ENCODE data around the gene MPO.

Gene MPO

DNA sequence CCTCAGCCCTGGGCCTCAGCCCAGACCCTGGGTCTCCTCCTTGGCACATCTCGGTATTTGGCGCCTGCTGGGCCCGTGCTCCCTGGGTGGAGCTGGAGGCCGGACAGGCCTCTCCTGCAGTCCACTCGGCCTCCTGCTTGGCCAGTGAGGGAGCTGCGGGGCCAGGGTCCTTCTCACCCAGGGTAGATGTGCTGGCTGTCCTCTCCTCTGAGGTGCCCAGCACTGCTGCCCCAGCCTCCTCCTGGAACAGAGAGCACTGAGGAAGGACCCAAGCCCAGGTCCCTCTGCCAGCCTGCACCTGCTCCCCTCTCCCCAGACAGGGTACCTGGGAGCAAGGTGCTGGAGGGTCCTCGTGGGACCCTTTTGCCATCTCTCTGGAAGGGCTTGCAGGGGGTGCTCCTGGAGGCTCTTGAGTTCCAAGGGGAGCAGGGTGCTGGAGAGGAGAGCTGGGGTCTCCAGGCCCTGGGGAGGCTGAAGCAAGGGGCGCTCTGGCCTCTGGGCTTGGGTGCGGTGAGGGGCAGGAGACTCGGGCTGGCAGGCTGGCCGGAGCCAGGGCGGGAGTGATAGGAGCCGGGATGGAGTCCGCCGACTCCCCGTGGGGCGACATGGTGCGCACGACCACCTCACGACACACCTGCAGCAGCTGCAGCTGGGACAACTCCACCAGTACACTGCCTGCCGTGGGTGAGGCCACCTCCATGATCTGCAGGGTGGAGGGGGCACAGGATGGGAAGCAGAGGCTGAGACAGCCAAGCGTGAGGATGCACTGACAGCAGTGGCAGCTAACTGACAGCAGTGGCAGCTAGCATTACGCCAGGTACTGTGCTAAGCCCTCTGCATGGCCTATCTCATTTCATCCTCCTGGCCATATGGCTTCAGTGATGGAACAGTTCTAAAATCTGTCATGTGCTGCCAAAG is 30.0 kb upstream of the MPO start:
- 99% methylated on average over 21 of the region's 23 CpGs for WGBS (ENCODE audit: insufficient coverage)
- peaks cover 3 to 32% (median 7%) of the 10 kb centered on the region in 4 experiments for H3K4me1 ChIP-seq (ENCODE audit: control extremely low read depth in 1 of 4, control insufficient read depth in 4 of 4, insufficient read depth in 4 of 4, low read length in 3 of 4)
- H3K9me3 ChIP-seq (ENCODE audit: control extremely low read depth in 1 of 5, control insufficient read depth in 4 of 5, insufficient read depth in 2 of 5, low read depth in 1 of 5, low read length in 4 of 5): no peaks in the 10 kb centered on the region
- peaks cover 0 to 60% (median under 1%) of the 10 kb centered on the region in 4 experiments for H3K36me3 ChIP-seq (ENCODE audit: control insufficient read depth in 4 of 4, insufficient read depth in 4 of 4, low read length in 3 of 4)
- H3K27me3 ChIP-seq (replicated peaks in 2 of 5; ENCODE audit: control insufficient read depth in 4 of 5, insufficient read depth in 5 of 5, low read length in 4 of 5): no peaks in the 10 kb centered on the region
- ChIA-PET CTCF (interaction anchor here (1.5 to 1.7 kb wide), 2 partner anchors 11 to 34 kb away, joined by 4 to 5 read pairs; no protein-coding TSS in a partner anchor), POLR2A (no interaction called here)
- no peak overlapping the region for H3K4me3 ChIP-seq (ENCODE audit: control insufficient read depth in 1 of 7, extremely low read depth in 1 of 7, insufficient read depth in 4 of 7, low read depth in 2 of 7, low read length in 6 of 7)
- no peak overlapping the region for H3K27ac ChIP-seq (ENCODE audit: insufficient read depth in 1 of 2, low read depth in 1 of 2, low read length in 2 of 2, poor library complexity in 1 of 2, severe bottlenecking in 2 of 2)
- DNase-seq: no peak

DNA sequence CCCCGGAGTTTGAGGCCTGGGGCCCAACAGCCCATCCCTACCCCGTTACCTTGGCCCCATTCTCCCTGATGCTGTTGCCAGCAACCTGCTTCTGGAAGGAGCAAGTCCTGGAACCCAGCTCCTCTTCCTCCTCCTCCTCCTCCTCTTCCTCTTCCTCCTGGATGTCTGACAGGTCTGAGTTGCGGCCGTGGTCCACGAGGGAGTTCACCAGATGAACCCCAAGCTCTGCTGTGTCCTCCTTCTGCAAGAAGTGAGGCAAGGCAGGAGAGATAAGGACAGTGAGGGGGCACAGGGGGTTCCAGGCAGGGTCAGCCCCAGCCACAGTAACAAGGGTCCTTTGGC is 29.2 kb upstream of the MPO start:
- no peaks in the 10 kb centered on the region for H3K27me3 ChIP-seq (replicated peaks in 2 of 5; ENCODE audit: control insufficient read depth in 4 of 5, insufficient read depth in 5 of 5, low read length in 4 of 5)
- POLR2A ChIA-PET: no interaction called here
- WGBS (ENCODE audit: insufficient coverage): 100% methylated on average over 1 of the region's 5 CpGs
- no peak overlapping the region for H3K27ac ChIP-seq (ENCODE audit: insufficient read depth in 1 of 2, low read depth in 1 of 2, low read length in 2 of 2, poor library complexity in 1 of 2, severe bottlenecking in 2 of 2)
- peaks cover 0 to 52% (median 0%) of the 10 kb centered on the region in 4 experiments for H3K36me3 ChIP-seq (ENCODE audit: control insufficient read depth in 4 of 4, insufficient read depth in 4 of 4, low read length in 3 of 4)
- no peaks in the 10 kb centered on the region for H3K9me3 ChIP-seq (ENCODE audit: control extremely low read depth in 1 of 5, control insufficient read depth in 4 of 5, insufficient read depth in 2 of 5, low read depth in 1 of 5, low read length in 4 of 5)
- CTCF ChIA-PET: interaction anchor here (0.8 to 2.6 kb wide), 4 partner anchors 7 to 84 kb away, joined by 3 to 15 read pairs (median 4); no protein-coding TSS in a partner anchor
- peaks cover 3 to 36% (median 7%) of the 10 kb centered on the region in 4 experiments for H3K4me1 ChIP-seq (ENCODE audit: control extremely low read depth in 1 of 4, control insufficient read depth in 4 of 4, insufficient read depth in 4 of 4, low read length in 3 of 4)
- DNase-seq: no peak
- H3K4me3 ChIP-seq (ENCODE audit: control insufficient read depth in 1 of 7, extremely low read depth in 1 of 7, insufficient read depth in 4 of 7, low read depth in 2 of 7, low read length in 6 of 7): no peak overlapping the region

DNA sequence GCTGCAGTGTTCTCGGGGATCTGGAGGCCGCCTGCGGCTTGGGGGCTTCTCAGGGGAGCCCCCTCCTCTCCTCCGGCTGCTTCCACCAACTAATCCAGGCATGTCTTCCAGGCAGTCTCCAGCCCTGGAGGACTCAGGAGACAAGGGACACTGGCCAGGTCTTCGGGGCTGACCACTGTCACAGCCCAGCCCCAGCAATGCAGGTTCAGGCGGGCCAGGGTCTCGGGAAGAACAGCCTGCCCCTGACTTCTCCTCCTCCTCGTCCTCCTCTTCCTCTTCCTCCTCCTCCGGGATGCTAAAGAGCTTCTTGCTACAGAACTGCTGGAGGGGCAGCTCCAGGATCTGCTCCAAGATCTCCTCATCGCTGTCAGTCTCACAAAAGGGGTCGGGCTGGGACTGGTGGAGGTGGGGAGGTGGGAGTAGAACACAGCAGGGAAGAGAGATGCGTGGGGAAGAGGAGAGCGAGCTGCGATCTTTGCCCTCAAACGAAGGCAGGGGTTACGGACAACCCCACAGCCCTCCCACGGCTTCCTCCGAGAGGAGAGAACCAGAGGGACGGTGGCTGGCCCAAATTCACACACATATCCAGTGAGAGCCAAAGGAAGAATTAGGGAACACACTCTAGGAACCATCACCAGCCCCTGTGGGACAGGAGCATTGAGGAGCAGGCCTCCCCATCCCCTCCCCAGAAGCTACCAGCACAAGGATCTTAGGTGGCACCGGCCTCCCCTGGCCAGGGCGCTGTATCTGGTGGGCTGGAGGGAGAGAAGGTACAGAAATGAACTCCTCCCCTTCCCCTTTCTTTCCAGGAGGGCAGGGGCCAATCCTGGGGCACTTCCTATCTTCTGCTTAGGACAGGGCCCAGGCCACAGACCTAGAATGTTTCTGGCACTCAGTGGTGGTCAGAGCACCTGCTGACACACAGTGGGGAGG is 28.5 kb upstream of the MPO start:
- peaks cover 0 to 57% (median 0%) of the 10 kb centered on the region in 4 experiments for H3K36me3 ChIP-seq (ENCODE audit: control insufficient read depth in 4 of 4, insufficient read depth in 4 of 4, low read length in 3 of 4)
- ChIA-PET POLR2A (no interaction called here), CTCF (interaction anchor here (0.8 to 2.6 kb wide), 6 partner anchors 8 to 83 kb away, joined by 3 to 15 read pairs (median 4); no protein-coding TSS in a partner anchor)
- peaks cover 3 to 38% (median 7%) of the 10 kb centered on the region in 4 experiments for H3K4me1 ChIP-seq (ENCODE audit: control extremely low read depth in 1 of 4, control insufficient read depth in 4 of 4, insufficient read depth in 4 of 4, low read length in 3 of 4)
- no peaks in the 10 kb centered on the region for H3K27me3 ChIP-seq (replicated peaks in 2 of 5; ENCODE audit: control insufficient read depth in 4 of 5, insufficient read depth in 5 of 5, low read length in 4 of 5)
- no peak overlapping the region for H3K4me3 ChIP-seq (ENCODE audit: control insufficient read depth in 1 of 7, extremely low read depth in 1 of 7, insufficient read depth in 4 of 7, low read depth in 2 of 7, low read length in 6 of 7)
- no peak for DNase-seq
- no peak overlapping the region for H3K27ac ChIP-seq (ENCODE audit: insufficient read depth in 1 of 2, low read depth in 1 of 2, low read length in 2 of 2, poor library complexity in 1 of 2, severe bottlenecking in 2 of 2)
- 98% methylated on average over 13 of the region's 21 CpGs for WGBS (ENCODE audit: insufficient coverage)
- H3K9me3 ChIP-seq (ENCODE audit: control extremely low read depth in 1 of 5, control insufficient read depth in 4 of 5, insufficient read depth in 2 of 5, low read depth in 1 of 5, low read length in 4 of 5): no peaks in the 10 kb centered on the region

DNA sequence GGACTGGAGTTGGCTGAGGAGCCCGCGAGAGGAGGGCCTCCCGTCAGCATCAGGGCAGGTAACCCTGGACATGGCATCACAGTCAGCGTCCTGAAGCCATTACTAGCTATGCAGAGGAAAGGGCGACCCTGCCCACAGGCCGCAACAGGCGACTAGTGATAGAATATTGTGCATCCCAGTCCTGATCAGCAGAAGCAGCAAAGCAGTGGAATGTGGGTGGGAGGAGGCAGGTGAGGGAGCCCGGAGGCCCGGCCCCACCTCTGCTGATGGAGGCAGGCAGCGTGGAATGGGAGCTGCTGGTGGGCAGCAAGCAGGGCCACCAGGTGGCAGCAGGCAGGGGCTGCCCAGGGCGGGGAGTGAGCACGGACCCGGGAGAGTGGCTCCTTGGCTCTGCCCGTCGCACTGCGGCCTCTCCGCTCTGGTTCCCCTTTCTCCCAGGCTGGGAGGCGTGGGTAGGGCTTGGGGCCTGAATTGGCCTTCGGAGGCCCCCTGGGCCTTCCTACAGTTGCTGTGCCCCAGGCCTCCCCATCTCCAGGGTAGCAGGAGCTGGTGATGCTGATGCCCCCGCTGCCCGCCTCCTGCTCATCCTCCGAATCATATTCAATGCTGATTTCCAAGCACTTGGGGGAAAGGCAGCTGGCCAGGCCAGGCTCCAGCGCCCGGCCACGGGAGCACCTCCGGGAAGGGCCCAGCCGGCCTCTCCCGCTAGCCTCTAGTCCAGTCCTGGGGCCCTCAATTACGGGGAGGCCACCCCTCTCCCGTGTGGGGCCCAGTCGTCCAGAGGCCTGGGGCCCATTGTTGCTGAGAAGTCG is 27.6 kb upstream of the MPO start:
- no peak overlapping the region for H3K27ac ChIP-seq (ENCODE audit: insufficient read depth in 1 of 2, low read depth in 1 of 2, low read length in 2 of 2, poor library complexity in 1 of 2, severe bottlenecking in 2 of 2)

DNA sequence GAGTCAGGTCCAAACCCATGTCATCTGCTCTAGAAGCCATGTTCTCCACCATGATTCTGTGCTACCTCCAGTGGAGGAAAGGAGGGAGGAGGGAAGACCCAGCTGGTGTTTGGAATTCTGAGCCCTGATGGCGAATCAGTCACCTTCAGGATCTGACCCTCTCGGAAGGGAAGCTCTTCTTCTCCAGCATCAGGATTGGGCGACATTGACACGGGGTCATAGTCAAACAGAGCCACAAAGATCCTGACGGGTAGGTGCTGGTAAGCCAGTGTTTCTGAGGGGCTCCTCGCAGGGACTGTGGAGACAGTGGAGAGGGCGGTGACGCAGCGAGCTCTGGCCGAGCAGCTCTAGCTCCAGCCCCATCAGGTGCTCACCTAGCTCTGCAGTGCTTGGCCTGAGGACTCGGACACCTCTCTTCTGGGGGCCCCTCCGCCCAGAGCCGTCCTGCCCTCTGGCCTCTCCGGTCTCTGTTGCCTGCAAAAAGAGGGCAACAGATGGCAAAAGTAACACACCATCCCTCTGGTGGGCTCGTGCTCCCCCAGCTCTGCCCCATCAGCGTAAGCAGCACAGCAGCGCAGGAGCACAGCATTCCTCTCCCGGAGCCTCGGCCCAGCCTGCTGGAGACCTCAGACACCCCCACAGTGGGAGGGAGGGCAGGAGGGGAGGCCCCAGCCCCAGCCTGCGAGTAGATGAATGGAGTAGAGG is 26.9 kb upstream of the MPO start:
- Histone ChIP-seq H3K4me1 (ENCODE audit: control extremely low read depth in 1 of 4, control insufficient read depth in 4 of 4, insufficient read depth in 4 of 4, low read length in 3 of 4) (peaks cover 0 to 45% (median 10%) of the 10 kb centered on the region in 4 experiments), H3K9me3 (ENCODE audit: control extremely low read depth in 1 of 5, control insufficient read depth in 4 of 5, insufficient read depth in 2 of 5, low read depth in 1 of 5, low read length in 4 of 5) (no peaks in the 10 kb centered on the region), H3K36me3 (ENCODE audit: control insufficient read depth in 4 of 4, insufficient read depth in 4 of 4, low read length in 3 of 4) (peaks cover 0 to 62% (median 0%) of the 10 kb centered on the region in 4 experiments), H3K27me3 (replicated peaks in 2 of 5; ENCODE audit: control insufficient read depth in 4 of 5, insufficient read depth in 5 of 5, low read length in 4 of 5) (no peaks in the 10 kb centered on the region), H3K4me3 (ENCODE audit: control insufficient read depth in 1 of 7, extremely low read depth in 1 of 7, insufficient read depth in 4 of 7, low read depth in 2 of 7, low read length in 6 of 7) (no peak overlapping the region), H3K27ac (ENCODE audit: insufficient read depth in 1 of 2, low read depth in 1 of 2, low read length in 2 of 2, poor library complexity in 1 of 2, severe bottlenecking in 2 of 2) (no peak overlapping the region)
- 98% methylated on average over 18 of the region's 20 CpGs for WGBS (ENCODE audit: insufficient coverage)
- CTCF ChIA-PET: interaction anchor here (0.8 to 2.6 kb wide), 6 partner anchors 9 to 58 kb away, joined by 3 to 15 read pairs (median 4); partner anchors contain the start of gene TSPOAP1
- no peak for DNase-seq
- POLR2A ChIA-PET: no interaction called here

More for the DNA sequence above, 27.6 kb upstream of the MPO start:
- Histone ChIP-seq H3K4me3 (ENCODE audit: control insufficient read depth in 1 of 7, extremely low read depth in 1 of 7, insufficient read depth in 4 of 7, low read depth in 2 of 7, low read length in 6 of 7) (no peak overlapping the region), H3K36me3 (ENCODE audit: control insufficient read depth in 4 of 4, insufficient read depth in 4 of 4, low read length in 3 of 4) (peaks cover 0 to 60% (median 0%) of the 10 kb centered on the region in 4 experiments), H3K9me3 (ENCODE audit: control extremely low read depth in 1 of 5, control insufficient read depth in 4 of 5, insufficient read depth in 2 of 5, low read depth in 1 of 5, low read length in 4 of 5) (no peaks in the 10 kb centered on the region), H3K4me1 (ENCODE audit: control extremely low read depth in 1 of 4, control insufficient read depth in 4 of 4, insufficient read depth in 4 of 4, low read length in 3 of 4) (peaks cover 0 to 39% (median 10%) of the 10 kb centered on the region in 4 experiments), H3K27me3 (replicated peaks in 2 of 5; ENCODE audit: control insufficient read depth in 4 of 5, insufficient read depth in 5 of 5, low read length in 4 of 5) (no peaks in the 10 kb centered on the region)
- no peak for DNase-seq
- ChIA-PET POLR2A (no interaction called here), CTCF (interaction anchor here (0.7 to 2.6 kb wide), 6 partner anchors 9 to 58 kb away, joined by 3 to 15 read pairs (median 4); partner anchors contain the start of gene TSPOAP1)
- 90% methylated on average over 29 of the region's 32 CpGs for WGBS (ENCODE audit: insufficient coverage)

All from common myeloid progenitor, CD34-positive (primary cell).